ENCODE measurements around the gene FAM241A. TPM values are rescaled to one million over a fixed set of nuclear protein-coding genes. Genes with fewer than 3 reads are reported as not detected.
"Not testable (repeated sequence)": the region's sequence is repeated elsewhere in the genome, so short reads cannot be mapped to it uniquely, and the experiment has no call there.

Gene FAM241A
- total RNA-seq, 2 experiments from 2014 or later, result 1.2 to 1.3 TPM

- Mint-ChIP-seq H3K9me3 (ENCODE audit: insufficient read depth) (peaks cover 4% of the 10 kb centered on the region), H3K4me3 (no peak overlapping the region), H3K4me1 (ENCODE audit: low read depth) (peaks cover 16% of the 10 kb centered on the region), H3K36me3 (ENCODE audit: low read depth) (peaks cover 11% of the 10 kb centered on the region), H3K27me3 (ENCODE audit: low read depth) (no peaks in the 10 kb centered on the region), H3K27ac (no peak overlapping the region)
- ATAC-seq (no peak), DNase-seq (no peak)
- CTCF ChIA-PET, result interaction anchor here (0.8 to 1.3 kb wide), 4 partner anchors 25 to 80 kb away, joined by 3 to 5 read pairs (median 4); no protein-coding TSS in a partner anchor
- POLR2A ChIA-PET, result no interaction called here
These were observed 10.9 kb downstream of the FAM241A start for GRCh38 chr4:112156112-112156511.

GRCh38 chr4:112156553-112156952, 11.3 kb downstream of the FAM241A start:
- Mint-ChIP-seq H3K9me3 (ENCODE audit: insufficient read depth) (peaks cover 9% of the 10 kb centered on the region), H3K4me3 (no peak overlapping the region), H3K27me3 (ENCODE audit: low read depth) (no peaks in the 10 kb centered on the region), H3K4me1 (ENCODE audit: low read depth) (peaks cover 14% of the 10 kb centered on the region), H3K27ac (no peak overlapping the region), H3K36me3 (ENCODE audit: low read depth) (peaks cover 12% of the 10 kb centered on the region)
- ATAC-seq (no peak), DNase-seq (no peak)
- CTCF ChIA-PET, result interaction anchor here (0.8 to 1.3 kb wide), 4 partner anchors 24 to 80 kb away, joined by 3 to 5 read pairs (median 4); no protein-coding TSS in a partner anchor
- POLR2A ChIA-PET, result no interaction called here

- CTCF ChIA-PET; ATAC-seq; H3K27ac Mint-ChIP-seq; H3K27me3 Mint-ChIP-seq (ENCODE audit: low read depth); DNase-seq; POLR2A ChIA-PET; H3K4me3 Mint-ChIP-seq; H3K9me3 Mint-ChIP-seq (ENCODE audit: insufficient read depth): not testable (repeated sequence)
- peaks cover 16% of the 10 kb centered on the region for H3K36me3 Mint-ChIP-seq (ENCODE audit: low read depth)
- peaks cover 15% of the 10 kb centered on the region for H3K4me1 Mint-ChIP-seq (ENCODE audit: low read depth)
These were observed 18.5 kb downstream of the FAM241A start for GRCh38 chr4:112163706-112164105.

DNA sequence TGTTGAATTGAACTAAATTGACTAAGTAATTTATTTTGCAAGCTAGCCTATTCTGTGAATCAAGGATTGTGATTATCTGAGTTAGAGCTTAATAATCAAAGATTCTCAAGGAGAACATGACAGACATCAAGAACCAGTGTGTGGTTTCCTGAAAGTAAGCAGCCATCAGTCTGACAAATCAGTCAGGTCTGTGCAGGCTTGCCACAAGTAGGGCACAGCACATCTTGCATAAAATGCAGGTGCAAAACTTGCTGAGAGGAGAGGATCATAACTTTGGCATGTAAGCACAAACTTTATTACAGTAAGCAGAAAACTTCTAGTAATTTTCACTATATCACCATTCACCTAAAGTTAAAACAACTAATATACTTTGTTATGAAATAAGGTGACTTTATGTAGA, 22.5 kb downstream of the FAM241A start:
- Mint-ChIP-seq H3K9me3 (ENCODE audit: insufficient read depth) (no peaks in the 10 kb centered on the region), H3K36me3 (ENCODE audit: low read depth) (no peaks in the 10 kb centered on the region), H3K27me3 (ENCODE audit: low read depth) (no peaks in the 10 kb centered on the region), H3K27ac (peak overlapping the region; percentile 21), H3K4me3 (no peak overlapping the region), H3K4me1 (ENCODE audit: low read depth) (peaks cover 28% of the 10 kb centered on the region)
- CTCF ChIA-PET, result no interaction called here
- ATAC-seq, result peak; percentile 84
- peak; percentile 42 for DNase-seq
- POLR2A ChIA-PET, result interaction anchor here (0.6 to 0.7 kb wide), 2 partner anchors 10 to 22 kb away, joined by 4 to 6 read pairs; no protein-coding TSS in a partner anchor

GRCh38 chr4:112168719-112169500, 23.7 kb downstream of the FAM241A start:
- no peaks in the 10 kb centered on the region for H3K27me3 Mint-ChIP-seq (ENCODE audit: low read depth)
- no peaks in the 10 kb centered on the region for H3K36me3 Mint-ChIP-seq (ENCODE audit: low read depth)
- no peak overlapping the region for H3K4me3 Mint-ChIP-seq
- DNase-seq, result no peak
- POLR2A ChIA-PET, result no interaction called here
- no peak for ATAC-seq
- CTCF ChIA-PET, result no interaction called here
- no peaks in the 10 kb centered on the region for H3K9me3 Mint-ChIP-seq (ENCODE audit: insufficient read depth)
- peaks cover 28% of the 10 kb centered on the region for H3K4me1 Mint-ChIP-seq (ENCODE audit: low read depth)
- H3K27ac Mint-ChIP-seq, result no peak overlapping the region

DNA sequence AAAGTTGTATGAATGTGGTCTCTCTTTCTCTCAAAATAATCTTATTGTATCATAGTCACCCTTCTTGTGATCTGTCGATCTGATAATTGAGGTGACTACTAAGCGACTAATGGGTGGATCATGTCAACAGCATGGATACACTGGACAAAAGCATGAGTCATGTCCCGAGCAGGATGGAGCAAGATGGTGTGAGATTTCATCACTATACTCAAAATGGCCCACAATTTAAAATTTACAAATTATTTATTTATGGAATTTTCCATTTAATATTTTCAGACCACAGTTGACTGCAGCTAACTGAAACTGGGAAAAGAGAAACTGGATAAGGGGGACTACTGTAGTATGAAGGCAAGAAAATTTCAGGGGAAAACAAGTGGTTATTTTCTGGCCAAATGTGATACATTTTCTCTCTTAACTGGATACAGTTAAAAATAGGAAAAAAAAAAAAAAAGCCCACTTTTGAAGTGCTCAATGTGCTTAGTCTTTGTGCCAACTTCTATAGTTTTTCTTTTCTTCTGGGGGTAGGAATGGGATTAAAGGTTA, 25.3 kb downstream of the FAM241A start:
- H3K4me3 Mint-ChIP-seq, result no peak overlapping the region
- no peak for ATAC-seq
- peaks cover 28% of the 10 kb centered on the region for H3K4me1 Mint-ChIP-seq (ENCODE audit: low read depth)
- ChIA-PET CTCF (interaction anchor here (0.7 kb wide), 1 partner anchor 40 kb away, joined by 3 read pairs; no protein-coding TSS in a partner anchor), POLR2A (no interaction called here)
- no peaks in the 10 kb centered on the region for H3K27me3 Mint-ChIP-seq (ENCODE audit: low read depth)
- no peak overlapping the region for H3K27ac Mint-ChIP-seq
- DNase-seq, result no peak
- peaks cover 3% of the 10 kb centered on the region for H3K36me3 Mint-ChIP-seq (ENCODE audit: low read depth)
- H3K9me3 Mint-ChIP-seq (ENCODE audit: insufficient read depth), result no peaks in the 10 kb centered on the region

GRCh38 chr4:112171051-112171763, 26.0 kb downstream of the FAM241A start:
- H3K27me3 Mint-ChIP-seq (ENCODE audit: low read depth); H3K27ac Mint-ChIP-seq; H3K9me3 Mint-ChIP-seq (ENCODE audit: insufficient read depth); POLR2A ChIA-PET; ATAC-seq; DNase-seq; H3K36me3 Mint-ChIP-seq (ENCODE audit: low read depth); H3K4me3 Mint-ChIP-seq: not testable (repeated sequence)
- CTCF ChIA-PET, result interaction anchor here (0.7 kb wide), 1 partner anchor 40 kb away, joined by 3 read pairs; no protein-coding TSS in a partner anchor
- peaks cover 32% of the 10 kb centered on the region for H3K4me1 Mint-ChIP-seq (ENCODE audit: low read depth)

GRCh38 chr4:112172180-112172579, 26.9 kb downstream of the FAM241A start:
- DNase-seq, result no peak
- Mint-ChIP-seq H3K4me3 (no peak overlapping the region), H3K27me3 (ENCODE audit: low read depth) (no peaks in the 10 kb centered on the region), H3K4me1 (ENCODE audit: low read depth) (peaks cover 36% of the 10 kb centered on the region), H3K9me3 (ENCODE audit: insufficient read depth) (no peaks in the 10 kb centered on the region), H3K27ac (no peak overlapping the region), H3K36me3 (ENCODE audit: low read depth) (peaks cover 6% of the 10 kb centered on the region)
- no peak for ATAC-seq
- ChIA-PET CTCF (interaction anchor here (0.9 kb wide), 1 partner anchor 73 kb away, joined by 5 read pairs; no protein-coding TSS in a partner anchor), POLR2A (interaction anchor here (1.2 kb wide), 1 partner anchor 10 kb away, joined by 3 read pairs; no protein-coding TSS in a partner anchor)

DNA sequence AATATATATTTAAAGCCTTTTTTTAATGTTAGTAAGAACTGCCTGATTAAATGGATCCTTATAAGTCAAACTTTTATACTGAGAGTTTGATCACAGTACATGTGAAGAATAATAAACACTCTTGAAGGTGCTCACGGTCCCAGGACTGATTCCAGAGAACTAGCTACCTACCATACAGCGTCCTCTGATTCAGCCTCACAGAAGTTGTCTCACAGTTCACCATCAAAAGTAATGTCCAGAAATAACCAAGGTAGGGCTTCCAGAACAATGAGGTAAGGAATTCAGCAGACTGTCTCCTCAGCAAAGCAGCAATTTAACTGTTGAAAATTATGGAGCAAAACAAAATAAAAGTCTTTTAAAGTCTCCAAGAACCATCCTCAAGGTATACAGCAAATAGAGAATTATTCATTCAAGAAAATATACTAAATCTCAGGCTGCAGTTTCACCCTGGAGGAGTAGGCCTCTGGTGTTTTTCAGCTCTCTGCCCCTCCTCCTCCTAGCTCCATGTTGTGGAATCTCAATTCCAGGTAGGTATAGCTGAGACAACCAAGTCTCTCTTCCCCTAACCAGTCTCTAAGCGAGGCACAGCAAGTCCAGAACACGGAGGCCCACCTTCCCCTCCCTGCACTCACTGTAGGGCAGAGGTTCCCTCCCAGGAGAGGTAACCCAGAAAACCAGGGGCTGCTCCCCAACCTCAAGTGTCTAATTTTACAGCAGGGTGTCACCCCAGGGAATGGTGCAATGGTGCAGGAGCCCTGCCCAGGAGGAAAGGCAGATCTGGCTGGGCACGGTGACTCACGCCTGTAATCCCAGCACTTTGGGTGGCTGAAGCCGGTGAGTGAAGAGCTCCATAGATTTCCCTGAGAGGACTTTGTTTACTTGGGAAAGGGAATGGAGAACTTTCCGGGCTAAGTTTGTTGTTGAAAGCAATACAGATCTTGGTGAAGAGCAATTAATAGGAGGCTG, 28.6 kb downstream of the FAM241A start:
- no peaks in the 10 kb centered on the region for H3K27me3 Mint-ChIP-seq (ENCODE audit: low read depth)
- ChIA-PET POLR2A (no interaction called here), CTCF (interaction anchor here (1.5 kb wide), 1 partner anchor 74 kb away, joined by 6 read pairs; no protein-coding TSS in a partner anchor)
- no peak for DNase-seq
- H3K36me3 Mint-ChIP-seq (ENCODE audit: low read depth), result peaks cover 10% of the 10 kb centered on the region
- no peak overlapping the region for H3K4me3 Mint-ChIP-seq
- peaks cover 31% of the 10 kb centered on the region for H3K4me1 Mint-ChIP-seq (ENCODE audit: low read depth)
- no peak for ATAC-seq
- H3K9me3 Mint-ChIP-seq (ENCODE audit: insufficient read depth), result no peaks in the 10 kb centered on the region
- no peak overlapping the region for H3K27ac Mint-ChIP-seq

DNA sequence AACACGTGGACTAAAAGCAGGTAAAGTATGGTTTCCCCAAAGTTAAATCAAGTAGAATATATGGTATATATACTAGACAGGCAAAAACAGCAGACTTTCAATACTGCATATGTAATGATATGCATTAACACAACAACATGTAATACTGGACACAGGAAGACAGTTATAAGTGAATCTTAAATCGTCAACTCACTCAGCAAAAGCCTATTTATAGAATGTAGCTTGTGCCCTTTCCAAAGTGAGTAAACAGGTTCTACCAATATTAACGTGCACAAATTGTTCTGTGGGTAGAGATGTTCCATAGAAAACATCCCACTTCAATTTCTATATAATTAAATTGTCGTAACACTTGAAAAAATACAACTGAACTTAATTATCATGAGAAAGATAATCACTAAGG, 30.6 kb downstream of the FAM241A start:
- no peak for ATAC-seq
- H3K4me1 Mint-ChIP-seq (ENCODE audit: low read depth), result peaks cover 33% of the 10 kb centered on the region
- peaks cover 10% of the 10 kb centered on the region for H3K36me3 Mint-ChIP-seq (ENCODE audit: low read depth)
- H3K27ac Mint-ChIP-seq, result no peak overlapping the region
- H3K9me3 Mint-ChIP-seq (ENCODE audit: insufficient read depth), result no peaks in the 10 kb centered on the region
- no peak for DNase-seq
- CTCF ChIA-PET, result no interaction called here
- H3K4me3 Mint-ChIP-seq, result no peak overlapping the region
- POLR2A ChIA-PET, result interaction anchor here (0.6 to 1.7 kb wide), 2 partner anchors 107 to 110 kb away, joined by 3 to 6 read pairs; partner anchors contain the start of gene TIFA
- H3K27me3 Mint-ChIP-seq (ENCODE audit: low read depth), result no peaks in the 10 kb centered on the region

DNA sequence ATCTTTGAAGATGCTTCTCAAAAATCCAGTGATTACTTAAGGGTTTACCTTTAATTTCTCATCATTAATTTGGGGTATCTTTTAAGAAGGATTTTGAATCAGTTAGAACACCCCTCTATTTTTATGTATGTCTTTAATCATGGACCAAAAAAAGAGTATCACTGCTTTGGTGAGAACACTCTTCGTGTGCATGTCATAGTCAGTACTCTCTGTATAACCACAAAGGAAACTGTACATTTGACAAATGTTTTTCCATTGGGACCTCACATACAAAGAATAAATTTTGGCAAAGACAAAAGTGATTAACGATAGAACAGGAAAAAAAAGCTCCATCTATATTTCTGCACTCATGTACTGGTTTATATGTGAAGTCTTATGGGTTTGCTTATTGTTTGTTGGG, 31.3 kb downstream of the FAM241A start:
- Mint-ChIP-seq H3K27ac (no peak overlapping the region), H3K27me3 (ENCODE audit: low read depth) (no peaks in the 10 kb centered on the region), H3K9me3 (ENCODE audit: insufficient read depth) (no peaks in the 10 kb centered on the region), H3K36me3 (ENCODE audit: low read depth) (peaks cover 10% of the 10 kb centered on the region), H3K4me3 (no peak overlapping the region), H3K4me1 (ENCODE audit: low read depth) (peaks cover 34% of the 10 kb centered on the region)
- ATAC-seq (peak; percentile 44), DNase-seq (no peak)
- ChIA-PET POLR2A (interaction anchor here (0.7 to 1.7 kb wide), 2 partner anchors 36 to 109 kb away, joined by 3 to 6 read pairs; partner anchors contain the start of gene TIFA), CTCF (interaction anchor here (1.0 kb wide), 1 partner anchor 79 kb away, joined by 3 read pairs; no protein-coding TSS in a partner anchor)

Data from activated CD8-positive, alpha-beta T cell treated with anti-CD3 and anti-CD28 coated beads, Interleukin-2, amount 10 ng/mL, durations not matched to agents 7 days and 5 days (primary cell).